Subcutaneous abdominal adipose tissue (tissue), 5 donors: ENCODE results near the gene ESYT2.

ENCODE experiments used
- H3K27ac ChIP-seq: one replicate; pipeline ENCODE4 v1.7.0; 2013; ENCODE audit warnings: low read depth, mild to moderate bottlenecking, inconsistent platforms, low read length, moderate library complexity
- H3K27me3 ChIP-seq, 5 donors: one replicate each; pipeline ENCODE4 v1.7.0; 2013; ENCODE audit warnings: low read length in 5 of 5, inconsistent platforms in 1 of 5; ENCODE audit not compliant: control insufficient read depth in 5 of 5, insufficient read depth in 4 of 5
- H3K36me3 ChIP-seq, 5 donors: one replicate each; pipeline ENCODE4 v1.7.0; 2013; ENCODE audit warnings: low read length in 5 of 5; ENCODE audit not compliant: control insufficient read depth in 5 of 5, insufficient read depth in 5 of 5
- H3K4me1 ChIP-seq, 5 donors: one replicate each; pipeline ENCODE4 v1.7.0; 2013; ENCODE audit warnings: low read length in 5 of 5, mild to moderate bottlenecking in 3 of 5, moderate library complexity in 1 of 5; ENCODE audit not compliant: control insufficient read depth in 5 of 5, insufficient read depth in 5 of 5
- H3K4me3 ChIP-seq, 5 donors: one replicate each; pipeline ENCODE4 v1.7.0; 2013; ENCODE audit warnings: low read length in 5 of 5, low read depth in 1 of 5
- H3K9ac ChIP-seq, 5 donors: one replicate each; pipeline ENCODE4 v1.7.0; 2013; ENCODE audit warnings: low read length in 5 of 5, mild to moderate bottlenecking in 4 of 5, moderate library complexity in 3 of 5
- H3K9me3 ChIP-seq, 5 donors: one replicate each; pipeline ENCODE4 v1.7.0; 2013; ENCODE audit warnings: low read length in 5 of 5; ENCODE audit not compliant: control insufficient read depth in 5 of 5
- donor health status: healthy.
- donor health status: healthy.
- donor health status: healthy.
- donor health status: healthy.
- donor health status: healthy.

ESYT2 gene

DNA sequence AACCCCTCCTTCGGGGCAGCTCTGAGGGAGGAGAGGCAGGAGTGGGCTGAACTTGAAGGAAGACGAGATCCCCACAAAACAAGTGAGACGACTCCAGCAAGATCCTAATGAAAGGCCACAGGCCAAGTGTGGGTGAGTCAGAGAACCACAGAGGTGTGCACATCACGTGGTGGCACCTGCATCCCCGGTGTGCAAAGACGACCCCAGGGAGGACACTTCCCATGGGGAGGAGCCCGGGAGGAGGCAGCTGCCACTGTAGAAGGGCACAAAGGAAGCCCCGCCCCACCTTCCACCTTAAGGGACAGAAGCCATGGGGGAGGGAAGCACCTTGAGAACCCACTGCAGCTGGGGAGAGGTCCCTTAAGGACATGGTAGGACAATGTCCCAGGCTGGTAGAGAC lies 45.7 kb downstream of the ESYT2 start:
- peaks cover 5 to 31% (median 23%) of the 10 kb centered on the region in 5 donors for H3K4me1 ChIP-seq
- peaks cover 27 to 59% (median 43%) of the 10 kb centered on the region in 5 donors for H3K36me3 ChIP-seq
- H3K4me3 ChIP-seq: no peak overlapping the region
- no peak overlapping the region for H3K9ac ChIP-seq
- H3K9me3 ChIP-seq: no peaks in the 10 kb centered on the region
- peak overlapping the region; percentile 16 for H3K27ac ChIP-seq
- H3K27me3 ChIP-seq: no peaks in the 10 kb centered on the region

DNA sequence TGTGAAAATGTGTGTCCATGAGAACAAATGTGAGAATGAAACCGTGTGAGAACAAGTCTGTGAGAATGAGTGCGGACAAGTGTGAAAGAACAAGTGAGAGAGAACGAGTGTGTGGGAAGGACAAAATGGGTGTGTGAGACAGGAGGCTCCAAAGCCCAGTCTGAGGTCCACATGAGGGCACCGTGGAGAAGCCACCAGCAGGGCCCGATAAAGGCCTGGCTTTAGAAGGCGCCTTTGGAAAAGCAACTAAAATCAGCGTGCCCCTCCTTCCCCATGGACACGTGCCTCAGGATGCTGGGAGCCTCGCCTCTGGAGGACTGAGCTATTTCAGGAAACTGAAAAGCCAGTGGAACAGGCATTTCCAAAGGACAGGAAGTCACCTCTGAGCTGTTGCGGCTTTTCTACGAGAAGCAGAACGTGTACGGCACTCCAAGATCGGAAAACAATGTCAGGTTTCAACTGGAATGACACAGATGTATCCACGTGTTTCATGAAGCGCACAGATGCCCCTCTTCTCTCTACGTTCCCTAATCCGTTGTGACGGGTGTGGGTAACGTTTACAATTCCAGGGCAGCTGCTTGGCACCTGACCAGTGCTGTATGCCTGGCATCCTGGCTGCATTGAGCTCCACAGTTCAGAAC lies 46.4 kb downstream of the ESYT2 start:
- H3K36me3 ChIP-seq: peaks cover 31 to 62% (median 43%) of the 10 kb centered on the region in 5 donors
- H3K9me3 ChIP-seq: no peaks in the 10 kb centered on the region
- H3K4me1 ChIP-seq: peaks cover 5 to 31% (median 23%) of the 10 kb centered on the region in 5 donors
- no peak overlapping the region for H3K4me3 ChIP-seq
- H3K27ac ChIP-seq: peak overlapping the region; percentile 16
- H3K9ac ChIP-seq: peak overlapping the region in 1 of 5 donors; percentile 20
- no peaks in the 10 kb centered on the region for H3K27me3 ChIP-seq

DNA sequence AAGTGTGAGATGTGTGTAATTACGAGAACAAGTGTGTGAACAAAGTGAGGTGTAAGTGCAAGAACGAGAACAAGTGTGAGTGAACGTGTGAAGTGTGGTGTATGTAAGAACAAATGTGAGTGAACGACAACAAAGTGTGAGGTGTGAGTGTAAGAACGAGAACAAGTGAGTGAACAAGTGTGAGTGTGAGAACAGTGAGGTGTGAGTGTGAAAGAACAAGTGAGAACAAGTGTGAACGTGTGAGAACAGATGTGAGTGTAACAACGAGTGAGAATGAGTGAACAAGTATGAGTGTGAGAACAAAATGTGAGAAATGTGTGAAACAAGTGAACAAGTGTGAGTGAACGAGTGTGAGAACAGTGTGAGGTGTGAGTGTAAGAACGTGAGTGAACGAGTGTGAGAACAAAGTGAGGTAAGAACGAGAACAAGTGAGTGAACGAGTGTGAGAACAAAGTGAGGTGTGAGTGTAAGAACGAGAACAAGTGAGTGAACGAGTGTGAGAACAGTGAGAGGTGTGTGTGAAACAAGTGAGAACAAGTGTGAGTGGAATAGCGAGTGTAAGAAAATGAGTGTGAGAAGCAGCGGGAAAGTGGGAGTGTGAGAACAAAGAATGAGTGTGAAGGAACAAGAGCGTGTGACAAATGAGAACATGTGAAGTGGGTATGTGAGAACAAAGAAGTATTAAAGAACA lies 47.2 kb downstream of the ESYT2 start:
- Histone ChIP-seq H3K9ac (peak overlapping the region in 1 of 5 donors; percentile 20), H3K27me3 (no peaks in the 10 kb centered on the region), H3K4me1 (peaks cover 5 to 25% (median 23%) of the 10 kb centered on the region in 5 donors), H3K4me3 (no peak overlapping the region), H3K9me3 (no peaks in the 10 kb centered on the region), H3K27ac (no peak overlapping the region), H3K36me3 (peaks cover 26 to 63% (median 46%) of the 10 kb centered on the region in 5 donors)

DNA sequence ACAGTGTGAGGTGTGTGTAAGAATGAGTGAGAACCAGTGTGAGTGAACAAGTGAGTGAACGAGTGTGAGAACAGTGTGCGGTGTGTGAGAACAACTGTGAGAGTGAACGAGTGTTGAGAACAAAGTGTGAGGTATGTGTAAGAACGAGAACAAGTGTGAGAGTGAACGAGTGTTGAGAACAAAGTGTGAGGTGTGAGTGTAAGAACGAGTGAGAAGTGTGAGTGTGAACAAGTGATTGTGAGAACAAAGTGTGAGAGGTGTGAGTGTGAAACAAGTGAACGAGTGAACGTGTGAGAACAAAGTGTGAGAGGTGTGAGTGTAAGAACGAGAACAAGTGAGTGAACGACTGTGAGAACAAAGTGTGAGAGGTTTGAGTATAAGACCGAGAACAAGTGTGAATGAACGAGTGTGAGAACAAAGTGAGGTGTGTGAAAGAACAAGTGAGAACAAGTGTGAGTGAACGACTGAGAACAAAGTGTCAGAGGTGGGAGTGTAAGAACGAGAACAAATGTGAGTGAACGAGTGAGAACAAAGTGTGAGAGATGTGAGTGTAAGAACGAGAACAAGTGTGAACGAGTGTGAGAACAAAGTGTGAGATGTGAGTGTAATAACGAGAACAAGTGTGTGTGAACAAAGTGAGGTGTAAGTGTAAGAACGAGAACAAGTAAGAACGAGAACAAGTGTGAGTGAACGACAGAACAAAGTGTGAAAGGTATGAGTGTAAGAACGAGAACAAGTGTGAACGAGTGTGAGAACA lies 47.9 kb downstream of the ESYT2 start:
- H3K4me3 ChIP-seq: no peak overlapping the region
- H3K9me3 ChIP-seq: no peaks in the 10 kb centered on the region
- peaks cover 27 to 64% (median 49%) of the 10 kb centered on the region in 5 donors for H3K36me3 ChIP-seq
- H3K27me3 ChIP-seq: no peaks in the 10 kb centered on the region
- peaks cover 5 to 25% (median 23%) of the 10 kb centered on the region in 5 donors for H3K4me1 ChIP-seq
- H3K9ac ChIP-seq: no peak overlapping the region
- no peak overlapping the region for H3K27ac ChIP-seq

DNA sequence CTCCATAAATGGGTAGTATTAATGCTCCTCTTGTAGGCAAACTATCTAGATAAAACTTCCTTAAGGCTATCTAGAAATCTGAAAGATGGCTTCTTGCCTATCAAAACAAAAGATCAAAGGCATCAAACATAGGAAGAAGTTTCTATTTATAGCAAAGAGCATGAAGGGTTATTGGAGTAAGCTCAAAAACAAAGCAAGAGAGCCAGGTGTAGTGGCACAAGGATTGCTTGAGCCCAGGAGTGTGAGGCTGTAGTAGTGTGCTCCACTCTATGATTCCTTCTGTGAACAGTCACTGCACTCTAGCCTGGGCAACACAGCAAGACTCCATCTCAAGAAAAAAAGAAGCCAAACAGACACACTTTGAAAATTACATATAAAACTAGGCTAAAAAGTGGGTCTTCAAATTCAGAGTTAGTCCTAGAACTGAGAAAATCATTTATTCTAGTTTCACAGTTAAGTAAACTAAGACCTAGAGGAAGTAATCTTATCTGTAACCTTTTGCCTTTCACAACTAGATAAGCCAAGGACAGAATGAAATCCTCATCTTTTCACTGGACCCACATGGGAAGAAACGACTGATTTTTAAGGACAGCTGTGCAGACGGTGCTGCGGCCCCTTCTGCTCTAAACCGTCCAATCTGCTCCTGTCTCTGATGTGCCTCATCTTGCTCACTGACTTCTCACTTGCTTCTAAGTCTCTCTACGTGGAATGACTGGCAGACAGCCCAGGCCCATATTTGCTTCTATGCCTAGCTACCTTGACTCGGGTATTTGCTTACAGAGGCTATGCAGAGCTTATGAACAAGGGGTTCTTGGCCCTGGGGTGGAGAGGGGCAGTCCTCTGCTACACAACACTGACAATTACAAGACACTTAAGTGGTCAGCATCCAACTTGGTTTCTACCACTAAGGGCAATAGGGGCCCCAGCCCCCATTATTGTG lies 50.0 kb downstream of the ESYT2 start:
- H3K27me3 ChIP-seq: no peaks in the 10 kb centered on the region
- no peaks in the 10 kb centered on the region for H3K9me3 ChIP-seq
- H3K4me1 ChIP-seq: peaks cover 5 to 25% (median 23%) of the 10 kb centered on the region in 5 donors
- no peak overlapping the region for H3K27ac ChIP-seq
- peaks cover 38 to 76% (median 55%) of the 10 kb centered on the region in 5 donors for H3K36me3 ChIP-seq
- no peak overlapping the region for H3K4me3 ChIP-seq
- no peak overlapping the region for H3K9ac ChIP-seq

DNA sequence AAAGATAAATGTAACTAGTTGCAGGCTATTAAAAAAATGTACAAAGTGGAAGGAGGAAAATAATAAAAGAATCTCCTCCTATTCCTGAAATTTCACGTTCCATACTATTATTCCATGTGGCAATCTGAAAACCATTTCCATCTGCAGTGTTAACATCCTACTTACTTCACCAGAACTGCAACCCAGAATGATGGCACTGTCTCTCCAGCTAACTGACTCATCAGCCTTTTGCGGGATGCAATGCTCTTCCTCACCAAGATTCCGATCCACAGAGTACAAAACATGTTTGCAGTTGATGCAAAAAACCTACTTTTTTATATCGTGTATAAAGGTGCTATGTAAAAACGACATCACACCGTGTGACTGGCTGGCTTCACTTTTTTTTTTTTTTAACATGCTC lies 50.8 kb downstream of the ESYT2 start:
- Histone ChIP-seq H3K9me3 (no peaks in the 10 kb centered on the region), H3K27me3 (no peaks in the 10 kb centered on the region), H3K9ac (no peak overlapping the region), H3K4me1 (peaks cover 5 to 25% (median 16%) of the 10 kb centered on the region in 5 donors), H3K4me3 (no peak overlapping the region), H3K27ac (no peak overlapping the region), H3K36me3 (peaks cover 38 to 68% (median 49%) of the 10 kb centered on the region in 5 donors)

DNA sequence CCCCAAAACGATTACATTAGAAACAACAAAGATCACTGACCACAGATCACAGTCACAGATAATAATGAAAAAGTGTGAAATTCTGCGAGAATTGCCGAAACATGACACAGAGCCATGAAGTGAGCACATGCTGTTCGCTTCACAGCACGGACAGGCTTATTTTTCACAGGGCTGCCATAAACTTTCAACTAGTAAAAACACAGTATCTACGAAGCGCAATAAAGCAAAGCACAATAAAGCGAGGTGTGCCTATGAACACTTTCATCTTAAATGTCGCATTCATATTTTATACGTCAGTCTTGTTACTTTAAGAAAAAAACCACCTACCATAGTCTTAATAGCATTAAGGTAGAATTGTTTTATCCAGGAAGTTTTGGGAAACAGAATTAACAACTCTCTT lies 51.5 kb downstream of the ESYT2 start:
- peaks cover 0 to 21% (median 9%) of the 10 kb centered on the region in 5 donors for H3K4me1 ChIP-seq
- no peaks in the 10 kb centered on the region for H3K27me3 ChIP-seq
- no peaks in the 10 kb centered on the region for H3K9me3 ChIP-seq
- H3K4me3 ChIP-seq: no peak overlapping the region
- no peak overlapping the region for H3K27ac ChIP-seq
- H3K9ac ChIP-seq: no peak overlapping the region
- peaks cover 38 to 67% (median 51%) of the 10 kb centered on the region in 5 donors for H3K36me3 ChIP-seq

DNA sequence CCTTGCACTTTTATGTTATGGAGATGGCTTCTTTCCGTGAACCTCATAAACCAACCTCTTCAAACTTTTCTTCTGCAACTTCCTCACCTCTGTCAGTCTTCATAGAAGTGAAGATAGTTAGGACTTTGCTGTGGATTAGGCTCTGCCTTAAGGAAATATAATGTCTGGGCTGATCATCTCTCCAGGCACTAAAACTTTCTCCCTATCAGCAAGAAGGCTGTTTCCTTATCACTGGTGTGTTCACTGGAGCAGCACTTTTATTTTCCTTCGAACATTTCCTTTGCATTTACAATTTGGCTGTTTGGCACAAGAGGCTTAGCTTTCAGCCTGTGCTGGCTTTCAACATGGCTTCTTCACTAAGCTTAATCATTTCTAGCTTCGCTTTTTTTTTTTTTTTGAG lies 52.8 kb downstream of the ESYT2 start:
- Histone ChIP-seq H3K27me3 (no peaks in the 10 kb centered on the region), H3K9me3 (no peaks in the 10 kb centered on the region), H3K36me3 (peaks cover 28 to 65% (median 38%) of the 10 kb centered on the region in 5 donors), H3K9ac (no peak overlapping the region), H3K27ac (no peak overlapping the region), H3K4me3 (no peak overlapping the region), H3K4me1 (peaks cover 0 to 8% (median 3%) of the 10 kb centered on the region in 5 donors)

DNA sequence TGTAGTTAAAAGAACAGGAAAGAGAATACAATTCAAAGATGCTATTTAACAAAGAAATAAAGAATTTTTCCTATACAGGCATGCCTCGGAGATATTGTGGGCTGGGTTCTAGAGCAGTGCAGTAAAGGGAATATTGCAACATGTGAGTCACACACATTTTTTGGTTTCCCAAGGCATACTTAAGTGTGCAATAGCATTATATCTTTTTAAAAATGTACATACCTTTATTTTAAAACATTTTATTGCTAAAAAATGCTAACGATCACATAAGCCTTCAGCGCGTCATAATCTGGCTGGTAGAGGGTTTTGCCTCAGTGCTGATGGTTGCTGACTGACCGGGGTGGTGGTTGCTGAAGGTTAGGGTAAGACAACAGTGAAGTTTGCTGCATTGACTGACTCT lies 54.4 kb downstream of the ESYT2 start:
- Histone ChIP-seq H3K4me1 (peaks cover 0 to 5% (median 0%) of the 10 kb centered on the region in 5 donors), H3K36me3 (peaks cover 20 to 56% (median 28%) of the 10 kb centered on the region in 5 donors), H3K4me3 (no peak overlapping the region), H3K9ac (no peak overlapping the region), H3K27ac (no peak overlapping the region), H3K27me3 (no peaks in the 10 kb centered on the region), H3K9me3 (no peaks in the 10 kb centered on the region)
